Measurements from ENCODE around the gene BMP6.

- TF ChIP-seq CTCF (conservative IDR thresholded peaks at IDR 0.05; ENCODE audit: low read depth, low read length) (no peak), EZH2 (IDR thresholded peaks at IDR 0.05; ENCODE audit: low read length, unreplicated experiment) (no peak)
Observed at GRCh38 chr6:7859591-7859990, 133.7 kb downstream of the BMP6 start.

Data from PC-3 (cell line).